PC-3 (cell line): ENCODE measurements around the gene PLCB4.

Experiments
- CTCF ChIP-seq: fragments of 300-600 bp; sonication (generic); conservative IDR thresholded peaks from 2 replicates; pipeline ENCODE4 v1.5.1; 2017; ENCODE audit warnings: antibody characterized with exemption, low read depth, mild to moderate bottlenecking, low read length
- EZH2 ChIP-seq: fragments of 300-600 bp; sonication (generic); IDR thresholded peaks from one replicate; pipeline ENCODE4 v1.6.1; 2017; ENCODE audit warnings: antibody characterized with exemption, mild to moderate bottlenecking, low read length; ENCODE audit not compliant: unreplicated experiment

- no peak for TF ChIP-seq CTCF
- no peak for TF ChIP-seq EZH2
Measured at GRCh38 chr20:9243986-9244385, 175.1 kb downstream of the PLCB4 start.
